GM23338 (cell line): ENCODE measurements around the gene XRCC5. TPM values are rescaled to one million over a fixed set of nuclear protein-coding genes. Genes with fewer than 3 reads are reported as not detected.

Experiments used
- ATAC-seq: fragments of 200-7000 bp; cut with Tn5 transposase; 3 replicates; pipeline ENCODE4 v1.9.1; 2020
- DNase-seq: peaks from one replicate; pipeline ENCODE4 v3.0.0-alpha.2; 2015; ENCODE audit warnings: low spot score
- H2AFZ ChIP-seq: fragments of 200-600 bp; sonication (generic); 2 replicates; pipeline ENCODE4 v1.8.0; 2016; ENCODE audit warnings: antibody characterized with exemption, mild to moderate bottlenecking, moderate library complexity
- H3F3A ChIP-seq: fragments of 200-600 bp; sonication (generic); replicated peaks from 2 replicates; pipeline ENCODE4 v1.8.0; 2017; ENCODE audit warnings: antibody characterized with exemption, mixed run types, low read depth
- H3K27ac ChIP-seq: fragments of 200-600 bp; sonication (generic); 2 replicates; pipeline ENCODE4 v1.6.1; 2016; ENCODE audit warnings: low read depth
- H3K27me3 ChIP-seq: fragments of 200-600 bp; sonication (generic); 2 replicates; pipeline ENCODE4 v1.8.0; 2016; ENCODE audit warnings: mild to moderate bottlenecking, mixed run types, moderate library complexity; ENCODE audit not compliant: insufficient read depth
- H3K36me3 ChIP-seq: fragments of 200-600 bp; sonication (generic); 2 replicates; pipeline ENCODE4 v1.8.0; 2016; ENCODE audit warnings: mild to moderate bottlenecking; ENCODE audit not compliant: insufficient read depth
- H3K4me1 ChIP-seq: fragments of 200-600 bp; sonication (generic); 2 replicates; pipeline ENCODE4 v1.8.0; 2016; ENCODE audit warnings: mild to moderate bottlenecking, moderate library complexity; ENCODE audit not compliant: insufficient read depth
- H3K4me2 ChIP-seq: fragments of 200-600 bp; sonication (generic); 2 replicates; pipeline ENCODE4 v1.7.1; 2017; ENCODE audit warnings: mixed run types
- H3K4me3 ChIP-seq: fragments of 200-600 bp; sonication (generic); 2 replicates; pipeline ENCODE4 v1.6.1; 2016; ENCODE audit warnings: mixed run types
- H3K79me2 ChIP-seq: fragments of 200-600 bp; sonication (generic); replicated peaks from 2 replicates; pipeline ENCODE4 v1.8.0; 2017; ENCODE audit warnings: mild to moderate bottlenecking; ENCODE audit not compliant: insufficient read depth
- H3K9me2 ChIP-seq: fragments of 200-600 bp; sonication (generic); 2 replicates; pipeline ENCODE4 v1.8.0; 2017; ENCODE audit not compliant: insufficient read depth
- H4K20me1 ChIP-seq: fragments of 200-600 bp; sonication (generic); replicated peaks from 2 replicates; pipeline ENCODE4 v1.8.0; 2017; ENCODE audit warnings: mild to moderate bottlenecking; ENCODE audit not compliant: insufficient read depth
- H3K27ac Mint-ChIP-seq: 2 replicates; pipeline ENCODE4 v1.8.0; 2020; ENCODE audit warnings: inconsistent platforms, mild to moderate bottlenecking, moderate library complexity, mixed read lengths
- H3K27me3 Mint-ChIP-seq: 3 replicates; pipeline ENCODE4 v1.8.0; 2022; ENCODE audit warnings: low read depth, mild to moderate bottlenecking, moderate library complexity, mixed read lengths, inconsistent platforms; ENCODE audit not compliant: insufficient read depth, poor library complexity
- H3K36me3 Mint-ChIP-seq: 3 replicates; pipeline ENCODE4 v1.8.0; 2021; ENCODE audit warnings: low read depth, mild to moderate bottlenecking, inconsistent platforms, moderate library complexity, mixed read lengths
- H3K4me1 Mint-ChIP-seq: 3 replicates; pipeline ENCODE4 v1.8.0; 2020; ENCODE audit warnings: mild to moderate bottlenecking, inconsistent platforms, mixed read lengths
- H3K4me3 Mint-ChIP-seq: 3 replicates; pipeline ENCODE4 v1.8.0; 2021; ENCODE audit warnings: moderate library complexity, mild to moderate bottlenecking, inconsistent platforms, mixed read lengths
- H3K9me3 Mint-ChIP-seq: 3 replicates; pipeline ENCODE4 v1.8.0; 2020; ENCODE audit warnings: moderate library complexity, mild to moderate bottlenecking, inconsistent platforms, mixed read lengths
- CREB1 ChIP-seq: fragments of 250-450 bp; sonication (Bioruptor Pico); IDR thresholded peaks from 2 replicates; pipeline ENCODE4 v1.5.0; 2020; ENCODE audit warnings: low read depth, mild to moderate bottlenecking, moderate library complexity
- CTCF ChIP-seq, 2 experiments: fragments of 200-600 bp in 1 of 2; sonication (generic) in 1 of 2; conservative IDR thresholded peaks; 2 replicates each; pipeline versions ENCODE4 v1.5.1 to v1.6.1; 2016 to 2017; ENCODE audit warnings: antibody characterized with exemption in 2 of 2, low read depth in 2 of 2, mild to moderate bottlenecking in 2 of 2, moderate library complexity in 1 of 2
- ETS1 ChIP-seq: IDR thresholded peaks from 2 replicates; pipeline ENCODE4 v1.6.1; 2016; ENCODE audit warnings: antibody characterized with exemption
- EZH2 ChIP-seq: fragments of 200-600 bp; sonication (generic); IDR thresholded peaks from one replicate; pipeline ENCODE4 v1.8.0; 2017; ENCODE audit warnings: antibody characterized with exemption, mild to moderate bottlenecking, low read depth; ENCODE audit not compliant: unreplicated experiment
- EZH2phosphoT487 ChIP-seq: fragments of 200-600 bp; sonication (generic); IDR thresholded peaks from one replicate; pipeline ENCODE4 v1.8.1; 2018; ENCODE audit warnings: antibody characterized with exemption; ENCODE audit not compliant: unreplicated experiment
- JUNB ChIP-seq: IDR thresholded peaks from one replicate; pipeline ENCODE4 v1.6.1; 2016; ENCODE audit warnings: antibody characterized with exemption; ENCODE audit not compliant: unreplicated experiment
- POLR2AphosphoS5 ChIP-seq: IDR thresholded peaks from 2 replicates; pipeline ENCODE4 v1.6.1; 2016; ENCODE audit warnings: antibody characterized with exemption, low read depth
- REST ChIP-seq: IDR thresholded peaks from one replicate; pipeline ENCODE4 v1.6.1; 2018; ENCODE audit warnings: antibody characterized with exemption; ENCODE audit not compliant: unreplicated experiment
- ZNF114 ChIP-seq: fragments of 250-450 bp; sonication (Bioruptor Pico); IDR thresholded peaks from 2 replicates; pipeline ENCODE4 v1.5.0; 2020; ENCODE audit warnings: mild to moderate bottlenecking, moderate library complexity
- ZNF331 ChIP-seq: fragments of 250-450 bp; sonication (Bioruptor Pico); IDR thresholded peaks from 2 replicates; pipeline ENCODE4 v1.5.0; 2020; ENCODE audit warnings: low read depth, mild to moderate bottlenecking, moderate library complexity
- ZNF462 ChIP-seq: fragments of 250-450 bp; sonication (Bioruptor Pico); IDR thresholded peaks from 2 replicates; pipeline ENCODE4 v1.5.0; 2020; ENCODE audit warnings: mild to moderate bottlenecking, moderate library complexity
- polyA plus RNA-seq: library from polyadenylated mRNA; unstranded; fragments of >200 nt; fragmentation: Nextera tagmentation; extraction: Ambion mirVana; gene quantifications from 2 replicates; pipeline ENCODE4 v1.2.1, GENCODE V29; 2016
- total RNA-seq: library from RNA; depleted of rRNA; stranded (reverse); fragments of >200 nt; shearing (Covaris generic); gene quantifications from 2 replicates; pipeline ENCODE4 v1.2.3, GENCODE V29; 2014

XRCC5 gene
- total and polyA plus RNA-seq, 2 experiments from 2014 or later = 499 to 524 TPM

GRCh38 chr2:216156822-216157221 is 47.7 kb downstream of the XRCC5 start (continued):
- TF ChIP-seq CTCF (conservative IDR thresholded peaks at IDR 0.05; ENCODE audit: low read depth in 2 of 2) (no peak), EZH2 (no peak), ZNF331 (CRISPR knock-in tag) (no peak), ETS1 (no peak), ZNF114 (CRISPR knock-in tag) (no peak)

GRCh38 chr2:216159144-216159543 is 50.0 kb downstream of the XRCC5 start:
- Mint-ChIP-seq H3K36me3 (peaks cover 90% of the 10 kb centered on the region), H3K27me3 (no peaks in the 10 kb centered on the region), H3K27ac (no peak overlapping the region), H3K4me1 (no peaks in the 10 kb centered on the region), H3K9me3 (no peaks in the 10 kb centered on the region), H3K4me3 (no peak overlapping the region)
- H3K4me2 ChIP-seq = no peak overlapping the region
- peaks cover 73% of the 10 kb centered on the region for H3K36me3 ChIP-seq
- no peaks in the 10 kb centered on the region for H3K4me1 ChIP-seq
- H3K27ac ChIP-seq = no peak overlapping the region
- no peak for ATAC-seq
- peaks cover 59% of the 10 kb centered on the region for H3K79me2 ChIP-seq
- H3K9me2 ChIP-seq = no peaks in the 10 kb centered on the region
- H2AFZ ChIP-seq = no peak overlapping the region
- peaks cover 29% of the 10 kb centered on the region for H4K20me1 ChIP-seq
- DNase-seq = no peak
- H3F3A ChIP-seq = peaks cover 13% of the 10 kb centered on the region; the same call in 1 of the 2 replicates
- H3K27me3 ChIP-seq = no peaks in the 10 kb centered on the region
- H3K4me3 ChIP-seq = no peak overlapping the region
- no peak for TF ChIP-seq ETS1
- TF ChIP-seq CREB1 (CRISPR knock-in tag) = no peak
- TF ChIP-seq ZNF331 (CRISPR knock-in tag) = no peak
- TF ChIP-seq ZNF462 (CRISPR knock-in tag) = no peak
- TF ChIP-seq EZH2phosphoT487 = no peak
- TF ChIP-seq REST = no peak
- no peak for TF ChIP-seq POLR2AphosphoS5
- no peak for TF ChIP-seq EZH2
- TF ChIP-seq JUNB = no peak
